ENCODE data around the gene BICC1.

- no peak for TF ChIP-seq CTCF (IDR thresholded peaks at IDR 0.05)
- TF ChIP-seq POLR2A (IDR thresholded peaks at IDR 0.05): no peak
- no peak for TF ChIP-seq EP300 (IDR thresholded peaks at IDR 0.05)
- TF ChIP-seq POLR2AphosphoS5 (IDR thresholded peaks at IDR 0.05): no peak
These were observed 295.0 kb downstream of the BICC1 start for GRCh38 chr10:58807629-58808022.
